Hippocampal formation (tissue), 2 donors: Measurements from ENCODE around the gene HSPH1.
"Not testable (repeated sequence)": the region's sequence is repeated elsewhere in the genome, so short reads cannot be mapped to it uniquely, and the experiment has no call there.

Source experiments
- DNase-seq, 2 donors: peaks; one replicate each; lab custom pipeline; 2025; lab: John Stamatoyannopoulos, UW

The HSPH1 gene

GRCh38 chr13:31177813-31178495 lies 16.2 kb upstream of the HSPH1 start:
- DNase-seq: not testable (repeated sequence)

- DNase-seq: no peak
Measured at GRCh38 chr13:31175847-31176532, 14.3 kb upstream of the HSPH1 start.

GRCh38 chr13:31174018-31174417 lies 12.3 kb upstream of the HSPH1 start:
- DNase-seq: peak in 1 of 2 donors; percentile 10

GRCh38 chr13:31172535-31172934 lies 10.8 kb upstream of the HSPH1 start:
- DNase-seq: no peak

- no peak for DNase-seq
Measured at GRCh38 chr13:31172001-31172400, 10.3 kb upstream of the HSPH1 start.

- DNase-seq: no peak
Measured at GRCh38 chr13:31168736-31169135, 7.0 kb upstream of the HSPH1 start.

GRCh38 chr13:31168166-31168565 lies 6.5 kb upstream of the HSPH1 start:
- no peak for DNase-seq

GRCh38 chr13:31167490-31167889 lies 5.8 kb upstream of the HSPH1 start:
- no peak for DNase-seq

- no peak for DNase-seq
Measured at GRCh38 chr13:31166591-31166990, 4.9 kb upstream of the HSPH1 start.

GRCh38 chr13:31162151-31163008 lies 676 bp upstream of the HSPH1 start:
- peak; percentile 94 to 99 for DNase-seq

GRCh38 chr13:31160857-31161556 lies 697 bp downstream of the HSPH1 start:
- DNase-seq: peak; percentile 49 to 52

- DNase-seq: no peak
Measured at GRCh38 chr13:31159306-31159705, 2.4 kb downstream of the HSPH1 start.

- no peak for DNase-seq
Measured at GRCh38 chr13:31154939-31155338, 6.8 kb downstream of the HSPH1 start.

- no peak for DNase-seq
Measured at GRCh38 chr13:31151837-31152236, 9.9 kb downstream of the HSPH1 start.

GRCh38 chr13:31150315-31150985 lies 11.3 kb downstream of the HSPH1 start:
- DNase-seq: no peak

- DNase-seq: no peak
Measured at GRCh38 chr13:31149604-31150003, 12.1 kb downstream of the HSPH1 start.

- DNase-seq: no peak
Measured at GRCh38 chr13:31145417-31145816, 16.3 kb downstream of the HSPH1 start.

- DNase-seq: no peak
Measured at GRCh38 chr13:31138515-31138914, 23.2 kb downstream of the HSPH1 start.

- DNase-seq: no peak
Measured at GRCh38 chr13:31136724-31137123, 25.0 kb downstream of the HSPH1 start.

GRCh38 chr13:31134039-31134711 lies 27.5 kb downstream of the HSPH1 start:
- DNase-seq: no peak

GRCh38 chr13:31133621-31134020 lies 28.1 kb downstream of the HSPH1 start:
- no peak for DNase-seq
